Measurements from ENCODE around the gene AOC3. TPM values are rescaled to one million over a fixed set of nuclear protein-coding genes. Genes with fewer than 3 reads are reported as not detected.
"Not testable (repeated sequence)": the region's sequence is repeated elsewhere in the genome, so short reads cannot be mapped to it uniquely, and the experiment has no call there.

The AOC3 gene
- total and polyA plus RNA-seq, 10 donors: 7.1 to 32.5 (median 15.8) TPM

DNA sequence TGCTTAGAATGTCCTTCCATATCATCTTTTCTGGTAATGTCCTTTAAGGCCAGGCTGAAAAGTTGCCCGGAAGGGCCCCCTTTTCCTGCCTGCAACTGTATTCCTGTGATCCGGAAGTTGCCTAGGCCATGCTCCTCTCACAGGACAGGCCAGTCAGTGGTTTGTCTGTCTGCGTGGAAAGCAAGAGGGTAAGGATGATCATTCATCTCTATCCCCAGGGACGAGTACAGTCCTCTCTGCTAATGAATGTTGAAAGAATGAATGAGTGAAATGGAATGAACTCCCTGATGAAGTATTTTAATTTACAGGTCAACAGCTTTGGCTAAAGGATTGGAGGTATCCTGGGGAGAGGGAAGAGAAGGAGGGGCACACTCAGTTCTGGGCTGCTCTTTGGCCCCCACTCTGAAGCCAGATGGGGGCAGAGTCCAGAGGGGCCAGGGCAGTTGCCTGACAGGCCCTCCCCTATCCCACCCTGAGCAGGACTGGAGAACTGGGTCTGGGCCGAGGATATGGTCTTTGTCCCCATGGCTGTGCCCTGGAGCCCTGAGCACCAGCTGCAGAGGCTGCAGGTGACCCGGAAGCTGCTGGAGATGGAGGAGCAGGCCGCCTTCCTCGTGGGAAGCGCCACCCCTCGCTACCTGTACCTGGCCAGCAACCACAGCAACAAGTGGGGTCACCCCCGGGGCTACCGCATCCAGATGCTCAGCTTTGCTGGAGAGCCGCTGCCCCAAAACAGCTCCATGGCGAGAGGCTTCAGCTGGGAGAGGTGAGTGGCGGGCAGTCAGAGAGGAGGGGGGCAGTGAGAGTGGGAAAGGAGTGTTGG lies 3.2 kb downstream of the AOC3 start:
- peaks cover 0 to 4% (median 0%) of the 10 kb centered on the region in 6 donors for H3K36me3 ChIP-seq
- DNase-seq: peak; percentile 67
- no peaks in the 10 kb centered on the region for H3K27me3 ChIP-seq (replicated peaks in 1 of 7)
- WGBS, 5 donors: 78 to 85% (median 84%) methylated on average over 14 to 15 of the region's 15 CpGs
- H3K4me1 ChIP-seq: peaks cover 0 to 43% (median 17%) of the 10 kb centered on the region in 6 donors
- peak overlapping the region in 4 of 8 donors; percentile 13 to 62 (median 17) for H3K4me3 ChIP-seq
- intact Hi-C loops (cut with DNase I; ENCODE audit: low total_unique reads): no loop called here
- no peaks in the 10 kb centered on the region for H3K9me3 ChIP-seq
- TF ChIP-seq POLR2AphosphoS5 (IDR thresholded peaks at IDR 0.05): no peak
- TF ChIP-seq, protein P1, sequence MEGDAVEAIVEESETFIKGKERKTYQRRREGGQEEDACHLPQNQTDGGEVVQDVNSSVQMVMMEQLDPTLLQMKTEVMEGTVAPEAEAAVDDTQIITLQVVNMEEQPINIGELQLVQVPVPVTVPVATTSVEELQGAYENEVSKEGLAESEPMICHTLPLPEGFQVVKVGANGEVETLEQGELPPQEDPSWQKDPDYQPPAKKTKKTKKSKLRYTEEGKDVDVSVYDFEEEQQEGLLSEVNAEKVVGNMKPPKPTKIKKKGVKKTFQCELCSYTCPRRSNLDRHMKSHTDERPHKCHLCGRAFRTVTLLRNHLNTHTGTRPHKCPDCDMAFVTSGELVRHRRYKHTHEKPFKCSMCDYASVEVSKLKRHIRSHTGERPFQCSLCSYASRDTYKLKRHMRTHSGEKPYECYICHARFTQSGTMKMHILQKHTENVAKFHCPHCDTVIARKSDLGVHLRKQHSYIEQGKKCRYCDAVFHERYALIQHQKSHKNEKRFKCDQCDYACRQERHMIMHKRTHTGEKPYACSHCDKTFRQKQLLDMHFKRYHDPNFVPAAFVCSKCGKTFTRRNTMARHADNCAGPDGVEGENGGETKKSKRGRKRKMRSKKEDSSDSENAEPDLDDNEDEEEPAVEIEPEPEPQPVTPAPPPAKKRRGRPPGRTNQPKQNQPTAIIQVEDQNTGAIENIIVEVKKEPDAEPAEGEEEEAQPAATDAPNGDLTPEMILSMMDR (IDR thresholded peaks at IDR 0.05 in 8 of 11, conservative IDR thresholded peaks at IDR 0.05 in 3 of 11): no peak
- no peak for TF ChIP-seq POLR2A (IDR thresholded peaks at IDR 0.05)
- peak overlapping the region in 2 of 8 donors; percentile 3 to 27 for H3K27ac ChIP-seq

DNA sequence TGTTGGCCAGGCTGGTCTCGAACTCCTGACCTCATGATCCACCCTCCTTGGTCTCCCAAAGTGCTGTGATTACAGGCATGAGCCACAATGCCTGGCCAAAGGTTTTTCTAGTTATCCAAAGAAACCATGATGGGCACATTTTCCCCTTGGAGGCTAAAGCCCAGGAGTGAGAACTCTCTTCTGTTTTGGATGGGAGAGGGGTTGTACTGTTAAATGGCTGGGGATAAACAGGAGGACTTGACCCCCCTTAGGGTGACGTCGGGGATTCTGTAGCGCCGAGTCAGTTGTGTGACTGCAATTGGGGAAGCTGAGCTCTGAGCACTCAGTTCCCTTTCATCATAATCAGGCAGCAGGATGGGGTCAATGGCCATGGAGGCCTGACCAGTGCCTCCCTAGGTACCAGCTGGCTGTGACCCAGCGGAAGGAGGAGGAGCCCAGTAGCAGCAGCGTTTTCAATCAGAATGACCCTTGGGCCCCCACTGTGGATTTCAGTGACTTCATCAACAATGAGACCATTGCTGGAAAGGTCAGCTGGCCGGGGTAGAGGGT lies 4.1 kb downstream of the AOC3 start:
- H3K4me1 ChIP-seq: peaks cover 0 to 35% (median 13%) of the 10 kb centered on the region in 6 donors
- intact Hi-C loops (cut with DNase I; ENCODE audit: low total_unique reads): no loop called here
- DNase-seq: peak; percentile 68
- no peak overlapping the region for H3K27ac ChIP-seq
- H3K36me3 ChIP-seq: peaks cover 0 to 4% (median 0%) of the 10 kb centered on the region in 6 donors
- H3K27me3 ChIP-seq (replicated peaks in 1 of 7): no peaks in the 10 kb centered on the region
- no peak overlapping the region for H3K4me3 ChIP-seq
- 59 to 81% (median 68%) methylated on average over 7 to 8 of the region's 8 CpGs for WGBS, 5 donors
- no peaks in the 10 kb centered on the region for H3K9me3 ChIP-seq
- TF ChIP-seq, protein P1 (IDR thresholded peaks at IDR 0.05 in 8 of 11, conservative IDR thresholded peaks at IDR 0.05 in 3 of 11): no peak
- no peak for TF ChIP-seq POLR2A (IDR thresholded peaks at IDR 0.05)
- TF ChIP-seq POLR2AphosphoS5 (IDR thresholded peaks at IDR 0.05): no peak

DNA sequence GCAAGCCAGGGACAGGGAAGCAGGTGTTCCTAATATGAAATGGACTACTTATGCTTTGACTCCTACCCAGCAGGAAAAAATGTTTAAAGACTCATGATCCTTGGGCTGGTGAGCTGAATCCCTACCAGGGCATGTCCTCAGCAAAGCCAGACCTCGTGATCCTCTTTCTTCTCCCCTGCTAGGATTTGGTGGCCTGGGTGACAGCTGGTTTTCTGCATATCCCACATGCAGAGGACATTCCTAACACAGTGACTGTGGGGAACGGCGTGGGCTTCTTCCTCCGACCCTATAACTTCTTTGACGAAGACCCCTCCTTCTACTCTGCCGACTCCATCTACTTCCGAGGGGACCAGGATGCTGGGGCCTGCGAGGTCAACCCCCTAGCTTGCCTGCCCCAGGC lies 5.1 kb downstream of the AOC3 start:
- H3K36me3 ChIP-seq; H3K27me3 ChIP-seq (replicated peaks in 1 of 7); H3K27ac ChIP-seq; intact Hi-C loops (cut with DNase I; ENCODE audit: low total_unique reads); H3K9me3 ChIP-seq; H3K4me3 ChIP-seq: not testable (repeated sequence)
- H3K4me1 ChIP-seq: peaks cover 0 to 26% (median 11%) of the 10 kb centered on the region in 6 donors
- DNase-seq: peak; percentile 2
- WGBS, 5 donors: 79 to 95% (median 88%) methylated on average over 5 to 8 of the region's 8 CpGs

DNA sequence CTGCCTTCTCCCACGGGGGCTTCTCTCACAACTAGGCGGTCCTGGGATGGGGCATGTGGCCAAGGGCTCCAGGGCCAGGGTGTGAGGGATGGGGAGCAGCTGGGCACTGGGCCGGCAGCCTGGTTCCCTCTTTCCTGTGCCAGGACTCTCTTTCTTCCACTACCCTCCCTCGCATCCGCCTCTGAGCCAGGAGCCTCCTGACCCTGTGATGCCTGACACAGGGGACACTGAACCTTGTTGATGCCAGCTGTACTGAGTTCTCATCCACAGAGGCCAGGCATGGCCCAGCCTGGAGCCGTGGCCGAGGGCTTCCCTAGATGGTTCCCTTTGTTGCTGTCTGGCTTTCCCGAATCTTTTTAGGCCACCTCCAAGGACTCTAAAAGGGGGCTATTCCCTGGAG lies 5.5 kb downstream of the AOC3 start:
- H3K4me3 ChIP-seq; DNase-seq; H3K27me3 ChIP-seq (replicated peaks in 1 of 7); intact Hi-C loops (cut with DNase I; ENCODE audit: low total_unique reads); H3K36me3 ChIP-seq; H3K27ac ChIP-seq; H3K9me3 ChIP-seq: not testable (repeated sequence)
- 77 to 100% (median 90%) methylated on average over 6 of the region's 8 CpGs for WGBS, 5 donors
- peaks cover 0 to 26% (median 11%) of the 10 kb centered on the region in 6 donors for H3K4me1 ChIP-seq

DNA sequence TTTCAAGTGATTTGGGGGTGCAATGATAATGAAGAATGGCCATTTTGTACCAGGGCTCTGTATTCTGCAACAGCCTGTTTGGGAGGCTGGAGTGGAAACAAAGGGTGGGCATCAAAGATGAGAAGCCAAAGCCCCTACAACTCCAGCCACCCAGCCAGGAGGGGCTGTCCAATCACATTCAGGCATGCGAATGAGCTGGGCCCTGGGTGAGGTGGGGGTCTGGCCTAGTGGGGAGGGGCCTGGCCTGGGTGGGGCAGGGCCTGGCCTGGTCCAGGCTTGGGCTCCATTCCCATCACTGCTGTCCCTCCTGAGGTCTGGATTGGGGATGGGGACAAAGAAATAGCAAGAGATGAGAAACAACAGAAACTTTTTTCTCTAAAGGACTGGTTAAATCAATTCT lies 6.4 kb downstream of the AOC3 start:
- Histone ChIP-seq H3K27me3 (replicated peaks in 1 of 7) (no peaks in the 10 kb centered on the region), H3K27ac (no peak overlapping the region), H3K9me3 (no peaks in the 10 kb centered on the region), H3K36me3 (peaks cover 0 to 4% (median 0%) of the 10 kb centered on the region in 6 donors), H3K4me3 (no peak overlapping the region), H3K4me1 (peaks cover 0 to 26% (median 11%) of the 10 kb centered on the region in 6 donors)
- TF ChIP-seq POLR2A (IDR thresholded peaks at IDR 0.05) (no peak), POLR2AphosphoS5 (IDR thresholded peaks at IDR 0.05) (no peak)
- TF ChIP-seq, protein P1 (IDR thresholded peaks at IDR 0.05 in 8 of 11, conservative IDR thresholded peaks at IDR 0.05 in 3 of 11): no peak
- WGBS, 5 donors: 84 to 100% (median 100%) methylated on average over 1 of the region's 1 CpG
- intact Hi-C loops (cut with DNase I; ENCODE audit: low total_unique reads): no loop called here
- DNase-seq: no peak
